ENCODE measurements around the gene ZNF80. TPM values are rescaled to one million over a fixed set of nuclear protein-coding genes. Genes with fewer than 3 reads are reported as not detected.

Gene ZNF80
- total RNA-seq, 2 donors from 2014 or later = not detected

GRCh38 chr3:114219741-114220140, 17.6 kb downstream of the ZNF80 start:
- peaks cover 5% of the 10 kb centered on the region for H3K9me3 Mint-ChIP-seq
- no peaks in the 10 kb centered on the region for H3K36me3 Mint-ChIP-seq (ENCODE audit: low read depth)
- Histone ChIP-seq H3K4me3 (ENCODE audit: low read length) (no peak overlapping the region), H3K9ac (ENCODE audit: extremely low read depth, low read length, poor library complexity, severe bottlenecking) (no peak overlapping the region), H3K27me3 (ENCODE audit: control insufficient read depth, insufficient read depth, low read length, poor library complexity, severe bottlenecking) (no peaks in the 10 kb centered on the region), H3K36me3 (ENCODE audit: control insufficient read depth, insufficient read depth, low read length) (no peaks in the 10 kb centered on the region), H3K27ac (ENCODE audit: low read depth, low read length) (no peak overlapping the region), H3K9me3 (ENCODE audit: control insufficient read depth, low read length) (peaks cover 3% of the 10 kb centered on the region), H3K4me1 (ENCODE audit: control insufficient read depth, insufficient read depth, low read length) (peaks cover 7% of the 10 kb centered on the region)
- H3K27ac Mint-ChIP-seq = no peak overlapping the region
- TF ChIP-seq CTCF (conservative IDR thresholded peaks at IDR 0.05) = no peak
- WGBS, 2 experiments (ENCODE audit: insufficient coverage in 1 of 2, insufficient read length in 1 of 2) = 80 to 87% methylated on average over 1 to 2 of the region's 2 CpGs
- no peaks in the 10 kb centered on the region for H3K27me3 Mint-ChIP-seq (ENCODE audit: insufficient read depth)
- no peak for DNase-seq
- peaks cover 8% of the 10 kb centered on the region for H3K4me1 Mint-ChIP-seq
- no peak overlapping the region for H3K4me3 Mint-ChIP-seq

- H3K36me3 Mint-ChIP-seq (ENCODE audit: low read depth) = no peaks in the 10 kb centered on the region
- Histone ChIP-seq H3K4me1 (ENCODE audit: control insufficient read depth, insufficient read depth, low read length) (peaks cover 7% of the 10 kb centered on the region), H3K27ac (ENCODE audit: low read depth, low read length) (no peak overlapping the region), H3K36me3 (ENCODE audit: control insufficient read depth, insufficient read depth, low read length) (no peaks in the 10 kb centered on the region), H3K27me3 (ENCODE audit: control insufficient read depth, insufficient read depth, low read length, poor library complexity, severe bottlenecking) (no peaks in the 10 kb centered on the region), H3K4me3 (ENCODE audit: low read length) (no peak overlapping the region), H3K9ac (ENCODE audit: extremely low read depth, low read length, poor library complexity, severe bottlenecking) (no peak overlapping the region), H3K9me3 (ENCODE audit: control insufficient read depth, low read length) (no peaks in the 10 kb centered on the region)
- H3K27ac Mint-ChIP-seq = no peak overlapping the region
- TF ChIP-seq CTCF (conservative IDR thresholded peaks at IDR 0.05) = no peak
- no peak for DNase-seq
- WGBS, 2 experiments (ENCODE audit: insufficient coverage in 1 of 2, insufficient read length in 1 of 2) = 83 to 87% methylated on average over 9 to 12 of the region's 12 CpGs
- peaks cover 8% of the 10 kb centered on the region for H3K4me1 Mint-ChIP-seq
- H3K27me3 Mint-ChIP-seq (ENCODE audit: insufficient read depth) = no peaks in the 10 kb centered on the region
- no peak overlapping the region for H3K4me3 Mint-ChIP-seq
- no peaks in the 10 kb centered on the region for H3K9me3 Mint-ChIP-seq
These were observed 18.7 kb downstream of the ZNF80 start for GRCh38 chr3:114218578-114219185.

- H3K4me1 ChIP-seq (ENCODE audit: control insufficient read depth, insufficient read depth, low read length) = peaks cover 7% of the 10 kb centered on the region
- no peak overlapping the region for H3K4me3 ChIP-seq (ENCODE audit: low read length)
- H3K4me3 Mint-ChIP-seq = no peak overlapping the region
- no peaks in the 10 kb centered on the region for H3K27me3 ChIP-seq (ENCODE audit: control insufficient read depth, insufficient read depth, low read length, poor library complexity, severe bottlenecking)
- H3K9me3 Mint-ChIP-seq = no peaks in the 10 kb centered on the region
- H3K27me3 Mint-ChIP-seq (ENCODE audit: insufficient read depth) = no peaks in the 10 kb centered on the region
- no peak for TF ChIP-seq CTCF (conservative IDR thresholded peaks at IDR 0.05)
- H3K4me1 Mint-ChIP-seq = peaks cover 8% of the 10 kb centered on the region
- H3K9ac ChIP-seq (ENCODE audit: extremely low read depth, low read length, poor library complexity, severe bottlenecking) = no peak overlapping the region
- no peaks in the 10 kb centered on the region for H3K9me3 ChIP-seq (ENCODE audit: control insufficient read depth, low read length)
- no peak overlapping the region for H3K27ac Mint-ChIP-seq
- no peak overlapping the region for H3K27ac ChIP-seq (ENCODE audit: low read depth, low read length)
- 92 to 96% methylated on average over 2 to 3 of the region's 3 CpGs for WGBS, 2 experiments (ENCODE audit: insufficient coverage in 1 of 2, insufficient read length in 1 of 2)
- no peaks in the 10 kb centered on the region for H3K36me3 Mint-ChIP-seq (ENCODE audit: low read depth)
- DNase-seq = no peak
- no peaks in the 10 kb centered on the region for H3K36me3 ChIP-seq (ENCODE audit: control insufficient read depth, insufficient read depth, low read length)
These were observed 19.4 kb downstream of the ZNF80 start for GRCh38 chr3:114218006-114218405.
